ENCODE data around the gene KREMEN2. TPM values are rescaled to one million over a fixed set of nuclear protein-coding genes. Genes with fewer than 3 reads are reported as not detected.

KREMEN2 gene
- total and polyA plus RNA-seq, 9 of the 15 experiments (the other 6 are each of a cell fraction or from before 2014, with no cell fraction given) = 0.04 to 7.7 (median 1.5) TPM; not detected in 1

DNA sequence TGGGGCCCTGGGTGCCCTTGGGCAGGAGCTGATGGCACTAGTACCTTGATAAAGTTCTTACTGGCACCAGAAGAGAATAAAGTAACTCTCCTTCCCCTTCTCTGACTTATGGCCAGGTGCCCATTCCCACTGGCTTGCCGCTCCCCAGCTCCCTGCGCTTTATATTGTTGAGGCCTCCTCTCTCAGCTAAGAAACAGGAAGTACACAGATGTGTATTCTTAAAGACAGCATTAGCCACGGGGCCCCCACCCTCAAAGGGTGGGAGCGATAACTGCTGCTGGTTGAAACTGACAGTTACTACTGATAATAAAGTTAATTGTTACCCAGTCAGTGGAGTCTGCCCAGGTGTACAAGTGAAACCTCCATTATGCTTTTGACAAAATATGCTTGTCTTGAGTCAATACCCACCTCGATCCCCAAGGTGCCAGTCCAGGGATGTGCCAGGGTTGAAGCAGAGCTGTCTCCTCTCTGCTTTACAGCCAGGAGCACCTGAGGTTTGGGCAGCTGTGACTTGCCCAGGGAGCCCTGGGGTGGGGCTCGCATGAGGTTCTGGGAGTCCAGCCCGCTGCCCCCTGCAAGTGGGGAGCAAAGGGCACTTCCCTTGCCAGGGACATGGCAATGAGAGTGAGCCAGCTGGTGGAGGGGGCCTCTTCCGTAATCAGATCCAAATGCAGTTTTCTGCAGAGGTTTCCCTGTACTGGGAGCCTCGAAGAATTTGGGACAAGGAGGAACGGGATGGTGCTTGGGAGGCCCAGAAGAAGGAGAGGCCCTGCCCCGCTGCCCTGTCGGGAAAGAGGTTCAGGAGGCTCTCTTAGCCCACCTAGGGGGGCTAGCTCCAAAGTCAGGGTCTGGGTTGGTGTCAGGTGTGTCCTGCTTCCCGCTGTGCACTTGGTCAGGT, 43.2 kb downstream of the KREMEN2 start (continued):
- TF ChIP-seq, protein P1, sequence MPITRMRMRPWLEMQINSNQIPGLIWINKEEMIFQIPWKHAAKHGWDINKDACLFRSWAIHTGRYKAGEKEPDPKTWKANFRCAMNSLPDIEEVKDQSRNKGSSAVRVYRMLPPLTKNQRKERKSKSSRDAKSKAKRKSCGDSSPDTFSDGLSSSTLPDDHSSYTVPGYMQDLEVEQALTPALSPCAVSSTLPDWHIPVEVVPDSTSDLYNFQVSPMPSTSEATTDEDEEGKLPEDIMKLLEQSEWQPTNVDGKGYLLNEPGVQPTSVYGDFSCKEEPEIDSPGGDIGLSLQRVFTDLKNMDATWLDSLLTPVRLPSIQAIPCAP (CRISPR knock-in tag; IDR thresholded peaks at IDR 0.05; ENCODE audit: borderline replicate concordance) = no peak
- TF ChIP-seq RBM39 (optimal IDR thresholded peaks at IDR 0.05; ENCODE audit: low read depth, low read length) = no peak
- TF ChIP-seq ILK (tag; IDR thresholded peaks at IDR 0.05; ENCODE audit: borderline replicate concordance, low read depth) = no peak
- TF ChIP-seq YBX1 (IDR thresholded peaks at IDR 0.05) = no peak
- TF ChIP-seq RAD21 (CRISPR knock-in tag; conservative IDR thresholded peaks at IDR 0.05 in 1 of 2, IDR thresholded peaks at IDR 0.05 in 1 of 2) = 0 out of 4 replicates have a peak, but pooled peaks of 1 of the 2 experiments have one; percentile 10
- TF ChIP-seq KDM2B (CRISPR knock-in tag; IDR thresholded peaks at IDR 0.05) = no peak
- TF ChIP-seq, protein P2, sequence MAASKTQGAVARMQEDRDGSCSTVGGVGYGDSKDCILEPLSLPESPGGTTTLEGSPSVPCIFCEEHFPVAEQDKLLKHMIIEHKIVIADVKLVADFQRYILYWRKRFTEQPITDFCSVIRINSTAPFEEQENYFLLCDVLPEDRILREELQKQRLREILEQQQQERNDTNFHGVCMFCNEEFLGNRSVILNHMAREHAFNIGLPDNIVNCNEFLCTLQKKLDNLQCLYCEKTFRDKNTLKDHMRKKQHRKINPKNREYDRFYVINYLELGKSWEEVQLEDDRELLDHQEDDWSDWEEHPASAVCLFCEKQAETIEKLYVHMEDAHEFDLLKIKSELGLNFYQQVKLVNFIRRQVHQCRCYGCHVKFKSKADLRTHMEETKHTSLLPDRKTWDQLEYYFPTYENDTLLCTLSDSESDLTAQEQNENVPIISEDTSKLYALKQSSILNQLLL (CRISPR knock-in tag; IDR thresholded peaks at IDR 0.05; ENCODE audit: borderline replicate concordance) = no peak
- TF ChIP-seq PHF20 (IDR thresholded peaks at IDR 0.05; ENCODE audit: partially characterized antibody) = no peak
- no peak for TF ChIP-seq KAT8 (IDR thresholded peaks at IDR 0.05; ENCODE audit: low read depth)
- TF ChIP-seq, protein P3, sequence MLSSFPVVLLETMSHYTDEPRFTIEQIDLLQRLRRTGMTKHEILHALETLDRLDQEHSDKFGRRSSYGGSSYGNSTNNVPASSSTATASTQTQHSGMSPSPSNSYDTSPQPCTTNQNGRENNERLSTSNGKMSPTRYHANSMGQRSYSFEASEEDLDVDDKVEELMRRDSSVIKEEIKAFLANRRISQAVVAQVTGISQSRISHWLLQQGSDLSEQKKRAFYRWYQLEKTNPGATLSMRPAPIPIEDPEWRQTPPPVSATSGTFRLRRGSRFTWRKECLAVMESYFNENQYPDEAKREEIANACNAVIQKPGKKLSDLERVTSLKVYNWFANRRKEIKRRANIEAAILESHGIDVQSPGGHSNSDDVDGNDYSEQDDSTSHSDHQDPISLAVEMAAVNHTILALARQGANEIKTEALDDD (IDR thresholded peaks at IDR 0.05) = peak; percentile 94
- no peak for TF ChIP-seq ZNF668 (CRISPR knock-in tag; IDR thresholded peaks at IDR 0.05)
- TF ChIP-seq, protein P4, sequence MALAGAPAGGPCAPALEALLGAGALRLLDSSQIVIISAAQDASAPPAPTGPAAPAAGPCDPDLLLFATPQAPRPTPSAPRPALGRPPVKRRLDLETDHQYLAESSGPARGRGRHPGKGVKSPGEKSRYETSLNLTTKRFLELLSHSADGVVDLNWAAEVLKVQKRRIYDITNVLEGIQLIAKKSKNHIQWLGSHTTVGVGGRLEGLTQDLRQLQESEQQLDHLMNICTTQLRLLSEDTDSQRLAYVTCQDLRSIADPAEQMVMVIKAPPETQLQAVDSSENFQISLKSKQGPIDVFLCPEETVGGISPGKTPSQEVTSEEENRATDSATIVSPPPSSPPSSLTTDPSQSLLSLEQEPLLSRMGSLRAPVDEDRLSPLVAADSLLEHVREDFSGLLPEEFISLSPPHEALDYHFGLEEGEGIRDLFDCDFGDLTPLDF (CRISPR knock-in tag; IDR thresholded peaks at IDR 0.05) = no peak
- no peak for TF ChIP-seq TCF7 (IDR thresholded peaks at IDR 0.05; ENCODE audit: borderline replicate concordance)
- TF ChIP-seq, protein P5, sequence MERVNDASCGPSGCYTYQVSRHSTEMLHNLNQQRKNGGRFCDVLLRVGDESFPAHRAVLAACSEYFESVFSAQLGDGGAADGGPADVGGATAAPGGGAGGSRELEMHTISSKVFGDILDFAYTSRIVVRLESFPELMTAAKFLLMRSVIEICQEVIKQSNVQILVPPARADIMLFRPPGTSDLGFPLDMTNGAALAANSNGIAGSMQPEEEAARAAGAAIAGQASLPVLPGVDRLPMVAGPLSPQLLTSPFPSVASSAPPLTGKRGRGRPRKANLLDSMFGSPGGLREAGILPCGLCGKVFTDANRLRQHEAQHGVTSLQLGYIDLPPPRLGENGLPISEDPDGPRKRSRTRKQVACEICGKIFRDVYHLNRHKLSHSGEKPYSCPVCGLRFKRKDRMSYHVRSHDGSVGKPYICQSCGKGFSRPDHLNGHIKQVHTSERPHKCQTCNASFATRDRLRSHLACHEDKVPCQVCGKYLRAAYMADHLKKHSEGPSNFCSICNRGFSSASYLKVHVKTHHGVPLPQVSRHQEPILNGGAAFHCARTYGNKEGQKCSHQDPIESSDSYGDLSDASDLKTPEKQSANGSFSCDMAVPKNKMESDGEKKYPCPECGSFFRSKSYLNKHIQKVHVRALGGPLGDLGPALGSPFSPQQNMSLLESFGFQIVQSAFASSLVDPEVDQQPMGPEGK (CRISPR knock-in tag; IDR thresholded peaks at IDR 0.05; ENCODE audit: borderline replicate concordance) = peak; percentile 75; the same call in 1 of the 2 replicates
- TF ChIP-seq CHD2 (IDR thresholded peaks at IDR 0.05; ENCODE audit: low read depth, low read length) = no peak
- TF ChIP-seq ZNF24 (IDR thresholded peaks at IDR 0.05) = no peak
- no peak for TF ChIP-seq ZFP30 (CRISPR knock-in tag; IDR thresholded peaks at IDR 0.05; ENCODE audit: borderline replicate concordance)
- TF ChIP-seq MEF2A (IDR thresholded peaks at IDR 0.05; ENCODE audit: control insufficient read depth, low read depth, low read length) = no peak
- TF ChIP-seq, protein P6, sequence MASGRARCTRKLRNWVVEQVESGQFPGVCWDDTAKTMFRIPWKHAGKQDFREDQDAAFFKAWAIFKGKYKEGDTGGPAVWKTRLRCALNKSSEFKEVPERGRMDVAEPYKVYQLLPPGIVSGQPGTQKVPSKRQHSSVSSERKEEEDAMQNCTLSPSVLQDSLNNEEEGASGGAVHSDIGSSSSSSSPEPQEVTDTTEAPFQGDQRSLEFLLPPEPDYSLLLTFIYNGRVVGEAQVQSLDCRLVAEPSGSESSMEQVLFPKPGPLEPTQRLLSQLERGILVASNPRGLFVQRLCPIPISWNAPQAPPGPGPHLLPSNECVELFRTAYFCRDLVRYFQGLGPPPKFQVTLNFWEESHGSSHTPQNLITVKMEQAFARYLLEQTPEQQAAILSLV (tag; IDR thresholded peaks at IDR 0.05) = no peak

All from K562 (cell line).